Endothelial cell of umbilical vein (primary cell): Measurements from ENCODE around the gene R3HDM2. TPM values are rescaled to one million over a fixed set of nuclear protein-coding genes. Genes with fewer than 3 reads are reported as not detected.
A peak's percentile ranks its signal among the peaks of the same experiment; 100 is the strongest.

Experiments
- BruUV-seq: library from RNA; stranded (reverse); fragments of 400-500 nt; replicated peaks from 2 replicates; lab custom pipeline; 2021; lab: Mats Ljungman, UMichigan
- CTCF ChIA-PET: fragments of 300-600, 350-600 bp; sonication (Branson Sonifier 250); formaldehyde crosslinking; loops from one replicate; lab custom pipeline; 2021; ENCODE audit warnings: antibody characterized with exemption, inconsistent platforms; lab: Charles Lee
- POLR2A ChIA-PET: fragments of 300-600, 350-600 bp; sonication (Branson Sonifier 250); formaldehyde crosslinking; loops from one replicate; lab custom pipeline; 2021; ENCODE audit warnings: antibody characterized with exemption, inconsistent platforms; lab: Charles Lee
- DNase-seq: peaks from one replicate; pipeline ENCODE4 v3.0.0-alpha.2; 2011; ENCODE audit warnings: low read depth, low spot score
- FAIRE-seq: peaks from 2 replicates; lab custom pipeline; 2011; peaks lifted over from hg19 to GRCh38; lab: Jason Lieb, UNC
- H2AFZ ChIP-seq: 2 replicates; pipeline ENCODE4 v1.6.0; 2012; ENCODE audit warnings: low read depth, low read length, control low read depth, inconsistent platforms
- H3K27ac ChIP-seq: 2 replicates; pipeline ENCODE4 v1.5.1; 2011; ENCODE audit warnings: low read depth, mild to moderate bottlenecking, control low read depth, low read length, moderate library complexity; ENCODE audit not compliant: insufficient read depth
- H3K27me3 ChIP-seq, 2 experiments: 2 replicates each; pipeline versions ENCODE4 v1.6.0 to v1.6.1; 2011; ENCODE audit warnings: low read length in 2 of 2, mixed read lengths in 1 of 2; ENCODE audit not compliant: control insufficient read depth in 2 of 2, insufficient read depth in 2 of 2
- H3K36me3 ChIP-seq, 2 experiments: 2 replicates in 1 of 2; 3 replicates in 1 of 2; pipeline ENCODE4 v1.5.1; 2011; ENCODE audit warnings: low read length in 2 of 2, mild to moderate bottlenecking in 1 of 2, moderate library complexity in 1 of 2; ENCODE audit not compliant: control insufficient read depth in 2 of 2, insufficient read depth in 2 of 2; ENCODE audit errors: extremely low read depth in 1 of 2
- H3K4me1 ChIP-seq: 3 replicates; pipeline ENCODE4 v1.5.1; 2011; ENCODE audit warnings: mild to moderate bottlenecking, low read length; ENCODE audit not compliant: control insufficient read depth, insufficient read depth; ENCODE audit errors: extremely low read depth
- H3K4me2 ChIP-seq: 2 replicates; pipeline ENCODE4 v1.6.1; 2011; ENCODE audit warnings: low read length, control low read depth, mixed read lengths; ENCODE audit not compliant: insufficient read depth
- H3K4me3 ChIP-seq, 3 experiments: fragments of 200-600 bp in 1 of 3; sonication (generic), shearing (Covaris generic) in 1 of 3; replicated peaks in 1 of 3; 2 replicates each; pipeline ENCODE4 v1.5.1; 2011 to 2016; ENCODE audit warnings: control low read depth in 3 of 3, low read length in 3 of 3, mild to moderate bottlenecking in 2 of 3, inconsistent platforms in 1 of 3, low read depth in 1 of 3, moderate library complexity in 1 of 3; ENCODE audit not compliant: insufficient read depth in 1 of 3
- H3K79me2 ChIP-seq: 2 replicates; pipeline ENCODE4 v1.6.0; 2012; ENCODE audit warnings: low read length, inconsistent platforms; ENCODE audit not compliant: control insufficient read depth, insufficient read depth
- H3K9ac ChIP-seq: replicated peaks from 2 replicates; pipeline ENCODE3; 2011; ENCODE audit warnings: low read length, control low read depth; ENCODE audit not compliant: insufficient read depth; ENCODE audit errors: extremely low read depth
- H3K9me1 ChIP-seq: replicated peaks from 3 replicates; pipeline ENCODE4 v1.6.0; 2011; ENCODE audit warnings: mild to moderate bottlenecking, low read length; ENCODE audit not compliant: control insufficient read depth, insufficient read depth; ENCODE audit errors: extremely low read depth
- H3K9me3 ChIP-seq: replicated peaks from 2 replicates; pipeline ENCODE4 v1.5.1; 2012; ENCODE audit warnings: low read length, inconsistent platforms; ENCODE audit not compliant: control insufficient read depth, insufficient read depth
- H4K20me1 ChIP-seq: replicated peaks from 2 replicates; pipeline ENCODE3; 2011; ENCODE audit warnings: mild to moderate bottlenecking, low read length; ENCODE audit not compliant: control insufficient read depth, insufficient read depth; ENCODE audit errors: extremely low read depth
- EZH2 ChIP-seq: IDR thresholded peaks from 2 replicates; pipeline ENCODE4 v1.6.1; 2012; ENCODE audit warnings: borderline replicate concordance, low read depth, mild to moderate bottlenecking, moderate library complexity, low read length, inconsistent platforms; ENCODE audit not compliant: severe bottlenecking
- GATA2 ChIP-seq: IDR thresholded peaks from 2 replicates; pipeline ENCODE4 v1.7.0; 2011; ENCODE audit warnings: low read depth, mild to moderate bottlenecking, moderate library complexity, mixed read lengths, low read length; ENCODE audit not compliant: insufficient read length, insufficient read depth
- JUN ChIP-seq: IDR thresholded peaks from 2 replicates; pipeline ENCODE4 v1.6.1; 2011; ENCODE audit warnings: borderline replicate concordance, low read depth; ENCODE audit not compliant: insufficient read length, insufficient read depth
- MYC ChIP-seq: IDR thresholded peaks from one replicate; pipeline ENCODE4 v1.6.1; 2011; ENCODE audit warnings: mild to moderate bottlenecking, low read depth, low read length
- POLR2A ChIP-seq: IDR thresholded peaks from 2 replicates; pipeline ENCODE4 v1.6.1; 2012; ENCODE audit warnings: low read depth, mild to moderate bottlenecking, control low read depth, low read length
- POLR2AphosphoS5 ChIP-seq: IDR thresholded peaks from 2 replicates; pipeline ENCODE4 v1.6.1; 2012; ENCODE audit warnings: low read depth, mild to moderate bottlenecking, control low read depth, low read length, moderate library complexity; ENCODE audit not compliant: insufficient read depth
- dilution Hi-C: fragments of 300-500 bp; cut with MboI; formaldehyde crosslinking; loops from one replicate; pipeline ENCODE4 v1.15.0; 2019; ENCODE audit warnings: low sequenced_read_pairs; ENCODE audit not compliant: extremely low pct_ligation_motif_present
- intact Hi-C: fragments of 100-400 bp; cut with micrococcal nuclease; formaldehyde crosslinking; loops from one replicate; pipeline ENCODE4 v1.10.0; 2022
- polyA plus RNA-seq, 4 experiments: library from polyadenylated mRNA; depleted of rRNA in 3 of 4; stranded (reverse) in 3 of 4; unstranded in 1 of 4; fragments of >200 nt; gene quantifications; 2 replicates each; pipeline versions ENCODE4 v1.2.1 to v1.2.3, GENCODE V29; 2011 to 2012; ENCODE audit warnings: missing spikeins in 1 of 4
- total RNA-seq: library from RNA; stranded (reverse); gene quantifications from 2 replicates; pipeline ENCODE4 v1.2.3, GENCODE V29; 2021

The R3HDM2 gene
- total and polyA plus RNA-seq, 2 donors (not counting 3 experiments of a cell fraction or from before 2014, with no cell fraction given): 26.1 to 31.3 TPM

GRCh38 chr12:57229046-57229633, 201.7 kb downstream of the R3HDM2 start:
- no peaks in the 10 kb centered on the region for H3K9me3 ChIP-seq
- H3K36me3 ChIP-seq: peaks cover 3 to 27% of the 10 kb centered on the region in 2 experiments
- dilution Hi-C loops (no loop called here), intact Hi-C loops (no loop called here)
- DNase-seq (no peak), FAIRE-seq (no peak)
- ChIA-PET CTCF (interaction anchor here (1.0 to 5.0 kb wide), 15 partner anchors 10 to 230 kb away, joined by 3 to 129 read pairs (median 4); partner anchors contain the start of genes GLI1 and STAC3), POLR2A (interaction anchor here (0.6 to 1.5 kb wide), 4 partner anchors 11 to 118 kb away, joined by 3 to 11 read pairs (median 4); partner anchors contain the start of gene STAT6)
- H3K27ac ChIP-seq: peak overlapping the region; percentile 91
- peaks cover 21 to 24% of the 10 kb centered on the region in 2 experiments for H3K27me3 ChIP-seq
- peak overlapping the region; percentile 77 for H3K4me2 ChIP-seq
- H3K79me2 ChIP-seq: peaks cover 23% of the 10 kb centered on the region
- peak overlapping the region; percentile 69 for H2AFZ ChIP-seq
- TSS peak; percentile 89 for BruUV-seq
- H3K9ac ChIP-seq: peak overlapping the region; percentile 96
- no peak for TF ChIP-seq JUN
- no peak for TF ChIP-seq GATA2
- no peak for TF ChIP-seq MYC
- TF ChIP-seq POLR2A: peak; percentile 2
- H3K9me1 ChIP-seq: no peaks in the 10 kb centered on the region
- H4K20me1 ChIP-seq: no peaks in the 10 kb centered on the region
- H3K4me1 ChIP-seq: peaks cover 18% of the 10 kb centered on the region
- peak overlapping the region in 2 of 3 experiments; percentile 63 to 73 for H3K4me3 ChIP-seq

DNA sequence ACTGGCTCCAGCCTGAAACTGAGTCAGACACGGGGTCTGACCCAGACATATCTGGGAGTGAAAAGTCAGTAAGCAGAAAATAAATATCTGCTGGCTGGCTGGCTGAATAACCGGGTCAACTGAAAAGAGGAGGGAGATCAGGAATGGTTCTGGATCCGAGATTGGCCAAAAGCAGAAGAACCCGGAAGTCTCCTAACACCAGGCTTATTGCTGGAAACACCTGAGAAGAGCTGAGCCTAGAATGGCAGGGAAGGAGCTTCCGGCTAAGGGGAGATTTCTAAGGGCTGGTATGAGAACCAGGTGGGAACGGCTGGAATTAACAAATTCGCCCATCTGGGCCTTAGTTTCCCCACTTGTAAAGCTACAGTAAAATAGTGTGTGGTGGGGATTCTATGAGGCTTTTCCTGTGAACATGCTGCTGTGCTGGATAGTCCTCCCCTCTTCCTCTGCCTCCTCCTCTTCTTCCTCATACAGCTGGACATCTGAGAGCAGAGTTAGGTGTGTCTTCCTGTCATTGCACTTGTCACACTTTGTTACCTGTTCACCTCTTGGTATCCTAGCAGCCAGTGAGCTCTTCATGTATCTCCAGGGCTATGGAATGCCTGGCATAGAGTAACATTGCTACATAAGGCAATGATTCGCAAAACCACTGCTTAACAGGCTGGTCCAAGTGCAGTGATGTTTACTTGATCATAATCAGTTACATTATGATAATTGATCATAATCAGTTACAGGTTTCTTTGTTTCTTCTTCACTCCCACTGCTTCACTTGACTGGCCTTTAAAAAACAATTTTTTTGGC, 203.3 kb downstream of the R3HDM2 start:
- Histone ChIP-seq H3K4me1 (peaks cover 18% of the 10 kb centered on the region), H3K9me3 (no peaks in the 10 kb centered on the region), H3K4me2 (no peak overlapping the region), H3K9me1 (no peaks in the 10 kb centered on the region), H4K20me1 (no peaks in the 10 kb centered on the region), H3K36me3 (peaks cover under 1 to 11% of the 10 kb centered on the region in 2 experiments), H3K79me2 (peaks cover 23% of the 10 kb centered on the region), H2AFZ (no peak overlapping the region), H3K4me3 (no peak overlapping the region), H3K27ac (no peak overlapping the region), H3K9ac (no peak overlapping the region), H3K27me3 (peaks cover 35 to 39% of the 10 kb centered on the region in 2 experiments)
- CTCF ChIA-PET: interaction anchor here (0.7 to 5.3 kb wide), 4 partner anchors 11 to 14 kb away, joined by 3 to 50 read pairs (median 6); no protein-coding TSS in a partner anchor
- peak; percentile 33 for FAIRE-seq
- POLR2A ChIA-PET: no interaction called here
- no peak for DNase-seq
- dilution Hi-C loops (no loop called here), intact Hi-C loops (no loop called here)
- BruUV-seq: no TSS peak
- TF ChIP-seq POLR2A: no peak
- TF ChIP-seq POLR2AphosphoS5: no peak
- no peak for TF ChIP-seq EZH2
